ENCODE results near the gene PKN1. TPM values are rescaled to one million over a fixed set of nuclear protein-coding genes. Genes with fewer than 3 reads are reported as not detected.
A peak's percentile ranks its signal among the peaks of the same experiment; 100 is the strongest.

PKN1 gene
- total and polyA plus RNA-seq, 10 of the 15 experiments (the other 5 are each of a cell fraction or from before 2014, with no cell fraction given), result 1.0 to 189 (median 52.7) TPM

DNA sequence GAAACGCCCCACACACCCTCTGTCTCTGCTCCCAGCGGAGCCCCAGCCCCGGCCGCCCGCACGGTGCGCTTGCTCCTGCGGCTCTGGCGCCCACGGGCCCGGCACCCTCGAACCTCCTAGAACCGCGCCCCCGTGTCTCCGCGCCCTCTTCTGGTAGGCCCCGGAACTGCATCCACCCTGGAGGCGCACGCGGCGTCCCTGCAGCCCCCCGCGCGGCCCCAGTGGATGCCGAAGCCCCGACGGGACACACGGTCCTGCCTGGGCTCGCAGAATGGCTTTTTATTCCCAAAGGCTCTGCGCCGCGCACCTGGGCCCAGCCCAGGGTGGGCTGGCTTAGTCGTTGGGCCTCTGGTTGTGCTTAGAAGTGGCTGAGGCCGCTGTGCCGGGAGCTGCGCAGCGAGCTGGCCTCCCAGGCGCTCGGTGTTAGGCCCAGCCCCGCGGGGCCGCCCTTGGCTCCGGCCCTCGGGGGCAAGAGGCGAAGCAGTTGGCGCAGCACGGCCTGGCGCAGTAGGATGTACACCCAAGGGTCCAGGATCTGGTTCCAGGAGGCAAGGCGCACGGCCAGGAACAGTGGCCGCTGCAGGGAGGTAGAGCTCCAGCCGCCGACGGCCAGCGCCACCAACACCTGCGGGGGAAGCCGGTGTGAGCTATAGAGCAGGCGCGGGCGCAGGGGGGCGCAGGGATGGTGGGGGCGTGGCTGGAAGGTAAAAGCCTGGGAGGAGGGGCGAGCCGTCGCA, 39.3 kb downstream of the PKN1 start:
- DNase-seq (ENCODE audit: low read depth, low spot score) (no peak), FAIRE-seq (no peak), ATAC-seq (peak; percentile 86)
- H3K27ac ChIP-seq (ENCODE audit: control insufficient read depth, insufficient read depth), result no peak overlapping the region
- no peak overlapping the region for H3K4me2 ChIP-seq (ENCODE audit: control insufficient read depth, insufficient read depth)
- peaks cover 2 to 7% of the 10 kb centered on the region in 2 experiments; a peak in 3 of 4 replicates for H3K36me3 ChIP-seq (ENCODE audit: control insufficient read depth in 2 of 2, insufficient read depth in 2 of 2, low read length in 1 of 2)
- in situ Hi-C loops (cut with MboI), result no loop called here
- H3K27me3 ChIP-seq (replicated peaks in 1 of 2; ENCODE audit: control insufficient read depth in 2 of 2, insufficient read depth in 2 of 2, low read length in 1 of 2), result peaks cover 5 to 6% of the 10 kb centered on the region in 2 experiments; a peak in 3 of 4 replicates
- no peak overlapping the region for H2AFZ ChIP-seq (ENCODE audit: control insufficient read depth, low read depth, low read length)
- H3K9ac ChIP-seq (ENCODE audit: control insufficient read depth, insufficient read depth, low read length), result no peak overlapping the region
- ChIA-PET POLR2A (no interaction called here), SMC1A (ENCODE audit: uncharacterized antibody, unreplicated experiment) (interaction anchor here (0.7 to 0.8 kb wide), 2 partner anchors 40 to 111 kb away, joined by 3 read pairs; no protein-coding TSS in a partner anchor), CTCF (interaction anchor here (0.6 to 2.0 kb wide), 16 partner anchors 8 to 1366 kb away, joined by 3 to 15 read pairs (median 3); partner anchors contain the start of gene PKN1), RAD21 (ENCODE audit: unreplicated experiment) (interaction anchor here (0.7 to 1.4 kb wide), 3 partner anchors 40 to 111 kb away, joined by 3 to 4 read pairs (median 3); no protein-coding TSS in a partner anchor)
- intact Hi-C loops (cut with micrococcal nuclease; ENCODE audit: unreplicated experiment), result loop anchor here (5.0 to 10.0 kb wide), 3 partner anchors 40 to 118 kb away; partner anchors contain the start of genes DDX39A and PKN1
- no peaks in the 10 kb centered on the region for H3K4me1 ChIP-seq (ENCODE audit: control insufficient read depth, insufficient read depth, low read length)
- H4K20me1 ChIP-seq (ENCODE audit: control insufficient read depth, insufficient read depth), result no peaks in the 10 kb centered on the region; the same call in 1 of the 2 replicates
- no peak overlapping the region for H3K4me3 ChIP-seq
- no peaks in the 10 kb centered on the region for H3K79me2 ChIP-seq (ENCODE audit: control insufficient read depth, insufficient read depth, low read length)
- 2% methylated on average over 54 of the region's 66 CpGs for WGBS (ENCODE audit: insufficient coverage, insufficient replicate concordance, low lambda C conversion rate, missing lambda C conversion rate)
- H3K9me3 ChIP-seq (replicated peaks; ENCODE audit: control insufficient read depth, insufficient read depth, low read length), result no peaks in the 10 kb centered on the region
- BruUV-seq (replicated peaks), result no TSS peak
- TF ChIP-seq, protein P1, sequence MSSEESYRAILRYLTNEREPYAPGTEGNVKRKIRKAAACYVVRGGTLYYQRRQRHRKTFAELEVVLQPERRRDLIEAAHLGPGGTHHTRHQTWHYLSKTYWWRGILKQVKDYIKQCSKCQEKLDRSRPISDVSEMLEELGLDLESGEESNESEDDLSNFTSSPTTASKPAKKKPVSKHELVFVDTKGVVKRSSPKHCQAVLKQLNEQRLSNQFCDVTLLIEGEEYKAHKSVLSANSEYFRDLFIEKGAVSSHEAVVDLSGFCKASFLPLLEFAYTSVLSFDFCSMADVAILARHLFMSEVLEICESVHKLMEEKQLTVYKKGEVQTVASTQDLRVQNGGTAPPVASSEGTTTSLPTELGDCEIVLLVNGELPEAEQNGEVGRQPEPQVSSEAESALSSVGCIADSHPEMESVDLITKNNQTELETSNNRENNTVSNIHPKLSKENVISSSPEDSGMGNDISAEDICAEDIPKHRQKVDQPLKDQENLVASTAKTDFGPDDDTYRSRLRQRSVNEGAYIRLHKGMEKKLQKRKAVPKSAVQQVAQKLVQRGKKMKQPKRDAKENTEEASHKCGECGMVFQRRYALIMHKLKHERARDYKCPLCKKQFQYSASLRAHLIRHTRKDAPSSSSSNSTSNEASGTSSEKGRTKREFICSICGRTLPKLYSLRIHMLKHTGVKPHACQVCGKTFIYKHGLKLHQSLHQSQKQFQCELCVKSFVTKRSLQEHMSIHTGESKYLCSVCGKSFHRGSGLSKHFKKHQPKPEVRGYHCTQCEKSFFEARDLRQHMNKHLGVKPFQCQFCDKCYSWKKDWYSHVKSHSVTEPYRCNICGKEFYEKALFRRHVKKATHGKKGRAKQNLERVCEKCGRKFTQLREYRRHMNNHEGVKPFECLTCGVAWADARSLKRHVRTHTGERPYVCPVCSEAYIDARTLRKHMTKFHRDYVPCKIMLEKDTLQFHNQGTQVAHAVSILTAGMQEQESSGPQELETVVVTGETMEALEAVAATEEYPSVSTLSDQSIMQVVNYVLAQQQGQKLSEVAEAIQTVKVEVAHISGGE (CRISPR knock-in tag; IDR thresholded peaks at IDR 0.05), result no peak
- TF ChIP-seq SMAD1 (IDR thresholded peaks at IDR 0.05; ENCODE audit: low read depth, partially characterized antibody), result no peak
- TF ChIP-seq SMARCA5 (IDR thresholded peaks at IDR 0.05), result peak; percentile 41; the same call in 1 of the 2 replicates
- TF ChIP-seq EP300 (IDR thresholded peaks at IDR 0.05; ENCODE audit: borderline replicate concordance in 1 of 2, control insufficient read depth in 1 of 2, low read depth in 2 of 2, low read length in 2 of 2), result no peak
- TF ChIP-seq BCL11A (IDR thresholded peaks at IDR 0.05; ENCODE audit: low read depth, low read length), result no peak
- no peak for TF ChIP-seq MYB (IDR thresholded peaks at IDR 0.05; ENCODE audit: borderline replicate concordance, low read depth, low read length)
- TF ChIP-seq POLR2AphosphoS2 (IDR thresholded peaks at IDR 0.05; ENCODE audit: low read depth, low read length), result peak; percentile 68
- no peak for TF ChIP-seq NR2C1 (IDR thresholded peaks at IDR 0.05)
- TF ChIP-seq RELA (IDR thresholded peaks at IDR 0.05; ENCODE audit: borderline replicate concordance, partially characterized antibody), result no peak
- no peak for TF ChIP-seq KDM1A (IDR thresholded peaks at IDR 0.05; ENCODE audit: borderline replicate concordance)
- TF ChIP-seq RCOR1 (conservative IDR thresholded peaks at IDR 0.05; ENCODE audit: low read depth, low read length), result no peak
- TF ChIP-seq NFXL1 (IDR thresholded peaks at IDR 0.05; ENCODE audit: borderline replicate concordance), result no peak
- TF ChIP-seq PAX5 (IDR thresholded peaks at IDR 0.05; ENCODE audit: borderline replicate concordance, low read depth, low read length), result no peak
- 0 out of 2 replicates have a peak, but pooled peaks have one; percentile 62 for TF ChIP-seq LARP7 (IDR thresholded peaks at IDR 0.05)
- TF ChIP-seq TCF7 (IDR thresholded peaks at IDR 0.05; ENCODE audit: borderline replicate concordance), result no peak
- no peak for TF ChIP-seq SIX5 (IDR thresholded peaks at IDR 0.05; ENCODE audit: low read depth, low read length, severe bottlenecking)
- TF ChIP-seq NFYA (IDR thresholded peaks at IDR 0.05; ENCODE audit: borderline replicate concordance, low read depth, low read length), result no peak
- TF ChIP-seq MEF2B (IDR thresholded peaks at IDR 0.05; ENCODE audit: partially characterized antibody, poor library complexity, severe bottlenecking), result no peak
- no peak for TF ChIP-seq JUND (IDR thresholded peaks at IDR 0.05; ENCODE audit: low read depth, low read length)
- TF ChIP-seq POLR2AphosphoS5 (IDR thresholded peaks at IDR 0.05; ENCODE audit: low read length), result no peak; the same call in 1 of the 2 replicates
- no peak for TF ChIP-seq RBBP5 (conservative IDR thresholded peaks at IDR 0.05)
- no peak for TF ChIP-seq CBX5 (IDR thresholded peaks at IDR 0.05; ENCODE audit: low read depth)

Measured in GM12878 (cell line).